Testis (tissue), 3 donors: ENCODE results near the gene KRT27. TPM values are rescaled to one million over a fixed set of nuclear protein-coding genes. Genes with fewer than 3 reads are reported as not detected.
"Not testable (repeated sequence)": the region's sequence is repeated elsewhere in the genome, so short reads cannot be mapped to it uniquely, and the experiment has no call there.

Experiments used
- DNase-seq: peaks from one replicate; pipeline ENCODE4 v3.0.0-alpha.2; 2019
- H3K27ac ChIP-seq, 2 donors: fragments of 200-600 bp; sonication (generic); one replicate each; pipeline ENCODE4 v1.5.1; 2019
- H3K27me3 ChIP-seq: fragments of 200-600 bp; sonication (generic); one replicate; pipeline ENCODE4 v1.5.1; 2019
- H3K36me3 ChIP-seq: fragments of 200-600 bp; sonication (generic); one replicate; pipeline ENCODE4 v1.5.1; 2017; ENCODE audit warnings: low read depth; ENCODE audit errors: missing control alignments
- H3K4me1 ChIP-seq: fragments of 200-600 bp; sonication (generic); one replicate; pipeline ENCODE4 v1.5.1; 2019
- H3K4me3 ChIP-seq, 2 donors: fragments of 200-600 bp; sonication (generic); one replicate each; pipeline ENCODE4 v1.5.1; 2017 to 2019
- H3K9me3 ChIP-seq: fragments of 200-600 bp; sonication (generic); one replicate; pipeline ENCODE4 v1.5.1; 2017
- POLR2A ChIP-seq: fragments of 450-650 bp; IDR thresholded peaks from one replicate; pipeline ENCODE4 v1.6.1; 2017; ENCODE audit warnings: antibody characterized with exemption, mild to moderate bottlenecking, moderate library complexity
- WGBS, 2 donors: methylation state at CpG; one replicate each; pipeline ENCODE4 v1.1.5; 2018; 5-methylcytosine and 5-hydroxymethylcytosine counted together
- intact Hi-C: fragments of 100-400 bp; cut with DNase I; formaldehyde crosslinking; loops from one replicate; pipeline ENCODE4 v1.15.1; 2023; ENCODE audit warnings: low total_unique reads
- polyA plus RNA-seq: library from polyadenylated mRNA; stranded (reverse); fragments of 350-450 nt; fragmentation: Illumina TruSeq; extraction: RNeasy Lipid Tissue Mini Kit (QIAGEN cat#74804); gene quantifications from one replicate; pipeline ENCODE4 v1.2.3, GENCODE V29; 2014; ENCODE audit warnings: low read depth, low replicate concordance; ENCODE audit not compliant: insufficient read depth
- total RNA-seq, 2 donors: library from RNA; depleted of rRNA; stranded (reverse); fragments of >200 nt; gene quantifications; one replicate each; pipeline ENCODE4 v1.2.3, GENCODE V29; 2016
- TF ChIP-seq, protein P1 (sequence below), 3 experiments: fragments of 450-650 bp in 2 of 3; fragments of 200-600 bp in 1 of 3; sonication (generic) in 1 of 3; IDR thresholded peaks; one replicate each; pipeline ENCODE4 v1.5.1; 2016 to 2019; ENCODE audit warnings: antibody characterized with exemption in 3 of 3, mild to moderate bottlenecking in 2 of 3, moderate library complexity in 1 of 3

Gene KRT27
- total and polyA plus RNA-seq, 3 donors from 2014 or later, result 0.58 to 1.4 (median 0.87) TPM

DNA sequence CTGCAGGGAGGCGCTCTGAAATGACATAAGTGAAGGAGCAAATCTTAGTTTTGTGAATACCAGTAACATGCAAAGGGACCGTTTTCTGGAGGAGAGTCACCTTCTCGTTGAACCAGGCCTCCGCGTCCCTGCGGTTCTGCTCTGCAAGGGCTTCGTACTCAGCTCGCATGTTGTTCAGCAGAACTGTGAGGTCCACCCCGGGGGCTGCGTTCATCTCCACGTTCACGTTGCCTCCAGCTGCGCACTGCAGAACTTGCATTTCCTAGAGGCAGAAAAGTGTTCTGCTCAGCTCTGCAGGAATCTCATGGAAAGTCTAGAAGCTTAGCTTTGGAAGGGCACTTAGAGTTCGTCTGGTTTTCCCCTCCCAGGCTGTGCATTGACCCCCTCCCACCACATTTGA, 31.3 kb downstream of the KRT27 start:
- Histone ChIP-seq H3K27me3 (no peaks in the 10 kb centered on the region), H3K9me3 (no peaks in the 10 kb centered on the region), H3K36me3 (no peaks in the 10 kb centered on the region), H3K4me3 (no peak overlapping the region), H3K27ac (no peak overlapping the region), H3K4me1 (no peaks in the 10 kb centered on the region)
- intact Hi-C loops, result no loop called here
- no peak for TF ChIP-seq POLR2A
- TF ChIP-seq, protein P1, sequence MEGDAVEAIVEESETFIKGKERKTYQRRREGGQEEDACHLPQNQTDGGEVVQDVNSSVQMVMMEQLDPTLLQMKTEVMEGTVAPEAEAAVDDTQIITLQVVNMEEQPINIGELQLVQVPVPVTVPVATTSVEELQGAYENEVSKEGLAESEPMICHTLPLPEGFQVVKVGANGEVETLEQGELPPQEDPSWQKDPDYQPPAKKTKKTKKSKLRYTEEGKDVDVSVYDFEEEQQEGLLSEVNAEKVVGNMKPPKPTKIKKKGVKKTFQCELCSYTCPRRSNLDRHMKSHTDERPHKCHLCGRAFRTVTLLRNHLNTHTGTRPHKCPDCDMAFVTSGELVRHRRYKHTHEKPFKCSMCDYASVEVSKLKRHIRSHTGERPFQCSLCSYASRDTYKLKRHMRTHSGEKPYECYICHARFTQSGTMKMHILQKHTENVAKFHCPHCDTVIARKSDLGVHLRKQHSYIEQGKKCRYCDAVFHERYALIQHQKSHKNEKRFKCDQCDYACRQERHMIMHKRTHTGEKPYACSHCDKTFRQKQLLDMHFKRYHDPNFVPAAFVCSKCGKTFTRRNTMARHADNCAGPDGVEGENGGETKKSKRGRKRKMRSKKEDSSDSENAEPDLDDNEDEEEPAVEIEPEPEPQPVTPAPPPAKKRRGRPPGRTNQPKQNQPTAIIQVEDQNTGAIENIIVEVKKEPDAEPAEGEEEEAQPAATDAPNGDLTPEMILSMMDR (IDR thresholded peaks at IDR 0.05), result no peak
- 63 to 68% methylated on average over 14 of the region's 14 CpGs for WGBS, 2 donors
- DNase-seq, result no peak

DNA sequence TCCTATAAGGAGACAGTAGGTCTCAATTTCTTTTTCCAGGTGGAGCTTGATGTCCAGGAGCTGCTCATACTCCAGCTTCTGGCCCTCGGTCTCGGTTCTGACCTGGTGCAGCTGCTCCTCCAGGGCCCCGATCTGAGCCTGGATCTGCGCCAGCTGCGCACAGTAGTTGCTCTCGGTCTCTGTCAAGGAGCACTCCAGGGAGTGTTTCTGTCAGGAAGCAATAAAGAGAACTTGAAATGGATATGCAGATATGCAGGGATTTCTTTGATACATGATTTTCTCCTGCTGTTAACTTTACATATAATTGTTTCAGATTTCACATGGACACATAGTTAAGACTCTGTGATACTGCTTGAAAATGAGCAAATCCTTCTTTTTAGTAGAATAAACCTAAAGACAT, 32.0 kb downstream of the KRT27 start:
- DNase-seq, result no peak

DNA sequence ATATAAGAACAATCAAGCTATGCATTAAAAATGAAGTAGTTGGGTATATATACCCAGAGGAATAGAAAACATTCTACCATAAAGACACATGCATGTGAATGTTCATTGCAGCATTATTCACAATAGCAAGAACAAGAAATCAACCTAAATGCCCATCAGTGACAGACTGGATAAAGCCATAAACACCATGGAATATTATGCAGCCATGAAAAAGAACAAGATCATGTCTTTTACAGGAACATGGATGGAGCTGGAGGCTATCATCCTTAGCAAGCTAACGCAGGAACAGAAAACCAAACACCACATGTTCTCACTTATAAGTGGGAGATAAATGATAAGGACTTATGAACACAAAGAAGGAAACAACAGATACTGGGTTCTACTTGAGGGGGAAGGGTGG, 33.7 kb downstream of the KRT27 start:
- H3K4me3 ChIP-seq, H3K4me1 ChIP-seq, intact Hi-C loops, H3K27me3 ChIP-seq, H3K27ac ChIP-seq, DNase-seq, H3K36me3 ChIP-seq, H3K9me3 ChIP-seq: not testable (repeated sequence)
- WGBS, 2 donors, result 71 to 79% methylated on average over 1 of the region's 1 CpG

More for the DNA sequence above, 32.0 kb downstream of the KRT27 start:
- TF ChIP-seq, protein P1 (IDR thresholded peaks at IDR 0.05), result no peak
- no peak for TF ChIP-seq POLR2A
- intact Hi-C loops, result no loop called here
- H3K4me1 ChIP-seq, result no peaks in the 10 kb centered on the region
- no peaks in the 10 kb centered on the region for H3K27me3 ChIP-seq
- H3K27ac ChIP-seq, result no peak overlapping the region
- 70 to 79% methylated on average over 6 of the region's 6 CpGs for WGBS, 2 donors
- no peaks in the 10 kb centered on the region for H3K9me3 ChIP-seq
- H3K36me3 ChIP-seq, result no peaks in the 10 kb centered on the region
- H3K4me3 ChIP-seq, result no peak overlapping the region

DNA sequence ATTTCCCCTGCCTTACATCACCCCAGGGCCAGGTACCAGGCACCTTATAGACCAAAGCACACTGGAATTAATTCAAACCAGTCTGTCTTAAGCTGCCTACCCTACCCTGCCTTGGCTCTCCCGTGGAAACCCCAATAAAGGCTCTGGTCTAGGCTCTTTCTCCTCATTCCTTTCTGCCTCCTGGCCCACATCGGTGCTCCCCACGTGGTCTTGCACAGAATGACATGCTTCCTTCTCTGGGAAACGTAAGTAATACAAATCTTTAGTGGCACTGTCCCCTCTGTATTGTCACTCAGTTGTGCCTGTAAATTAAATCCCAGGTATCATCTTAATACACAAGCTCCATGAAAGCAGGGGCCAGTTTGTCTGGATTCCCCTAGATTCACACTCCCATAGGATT, 43.8 kb downstream of the KRT27 start:
- intact Hi-C loops, result no loop called here
- DNase-seq, result no peak
- TF ChIP-seq POLR2A, result no peak
- TF ChIP-seq, protein P1 (IDR thresholded peaks at IDR 0.05), result no peak
- 65 to 77% methylated on average over 4 of the region's 4 CpGs for WGBS, 2 donors
- Histone ChIP-seq H3K9me3 (no peaks in the 10 kb centered on the region), H3K27ac (no peak overlapping the region), H3K27me3 (no peaks in the 10 kb centered on the region), H3K36me3 (no peaks in the 10 kb centered on the region), H3K4me3 (no peak overlapping the region), H3K4me1 (no peaks in the 10 kb centered on the region)

DNA sequence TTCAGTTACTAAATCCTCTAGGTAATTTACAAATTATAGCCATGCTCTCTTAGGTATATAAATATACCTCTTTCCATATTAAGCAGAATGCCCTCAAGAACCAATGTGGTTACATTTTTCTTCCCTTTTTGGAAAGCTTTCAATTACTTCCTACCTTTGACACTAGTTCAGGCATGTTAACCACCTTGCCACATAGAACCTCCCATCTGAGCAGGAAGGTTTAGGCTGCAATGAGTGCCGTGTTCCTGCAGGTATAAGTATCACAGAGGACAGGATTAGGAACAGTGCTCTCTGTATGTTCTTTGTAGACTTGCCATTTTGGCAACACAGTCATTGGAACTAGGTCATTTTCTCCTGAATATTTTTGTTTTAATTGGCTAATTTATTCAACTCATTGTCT, 47.3 kb downstream of the KRT27 start:
- intact Hi-C loops, result no loop called here
- 80 to 89% methylated on average over 1 of the region's 1 CpG for WGBS, 2 donors
- Histone ChIP-seq H3K9me3 (no peaks in the 10 kb centered on the region), H3K27ac (no peak overlapping the region), H3K27me3 (no peaks in the 10 kb centered on the region), H3K4me3 (no peak overlapping the region), H3K4me1 (no peaks in the 10 kb centered on the region), H3K36me3 (no peaks in the 10 kb centered on the region)
- TF ChIP-seq POLR2A, result no peak
- TF ChIP-seq, protein P1 (IDR thresholded peaks at IDR 0.05), result no peak
- no peak for DNase-seq
